Vagina (tissue), 2 donors: ENCODE results near the gene NKX6-2. TPM values are rescaled to one million over a fixed set of nuclear protein-coding genes. Genes with fewer than 3 reads are reported as not detected.
A peak's percentile ranks its signal among the peaks of the same experiment; 100 is the strongest.

Source experiments
- DNase-seq, 2 donors: peaks; one replicate each; pipeline ENCODE4 v3.0.0-alpha.2; 2017; ENCODE audit errors: extremely low spot score in 2 of 2
- H3K27ac ChIP-seq: fragments of 200-600 bp; sonication (generic); one replicate; pipeline ENCODE4 v1.5.1; 2019
- H3K27me3 ChIP-seq: fragments of 200-600 bp; sonication (generic); one replicate; pipeline ENCODE4 v1.5.1; 2019
- H3K36me3 ChIP-seq, 2 donors: fragments of 200-600 bp; sonication (generic); one replicate each; pipeline ENCODE4 v1.5.1; 2017 to 2019
- H3K4me1 ChIP-seq: fragments of 200-600 bp; sonication (generic); one replicate; pipeline ENCODE4 v1.5.1; 2019
- H3K4me3 ChIP-seq, 2 donors: fragments of 200-600 bp; sonication (generic); 1 replicate in 1 of 2; 2 replicates in 1 of 2; pipeline ENCODE4 v1.5.1; 2016 to 2019
- H3K9me3 ChIP-seq: fragments of 200-600 bp; sonication (generic); one replicate; pipeline ENCODE4 v1.5.1; 2019
- CTCF ChIP-seq, 3 experiments: fragments of 450-650 bp in 2 of 3; fragments of 200-600 bp in 1 of 3; sonication (generic) in 1 of 3; IDR thresholded peaks; one replicate each; pipeline ENCODE4 v1.5.1; 2017 to 2019; ENCODE audit warnings: antibody characterized with exemption in 3 of 3, mild to moderate bottlenecking in 2 of 3, moderate library complexity in 2 of 3
- POLR2A ChIP-seq, 2 donors: fragments of 450-650 bp; IDR thresholded peaks; one replicate each; pipeline ENCODE4 v1.6.1; 2017; ENCODE audit warnings: antibody characterized with exemption in 2 of 2, mild to moderate bottlenecking in 2 of 2, moderate library complexity in 2 of 2
- POLR2AphosphoS5 ChIP-seq, 2 donors: sonication (generic); formaldehyde crosslinking; IDR thresholded peaks; one replicate each; pipeline ENCODE4 v1.9.0; 2017; ENCODE audit warnings: antibody characterized with exemption in 2 of 2, mild to moderate bottlenecking in 2 of 2, low read depth in 1 of 2; ENCODE audit not compliant: insufficient read depth in 1 of 2
- intact Hi-C: fragments of 100-400 bp; cut with DNase I; formaldehyde crosslinking; loops from one replicate; pipeline ENCODE4 v1.15.1; 2023
- total RNA-seq: library from RNA; depleted of rRNA; stranded (reverse); fragments of >200 nt; gene quantifications from one replicate; pipeline ENCODE4 v1.2.3, GENCODE V29; 2016

NKX6-2 gene
- total RNA-seq, 1 donor from 2014 or later: 0.49 TPM

- no peak for DNase-seq
- Histone ChIP-seq H3K27ac (no peak overlapping the region), H3K4me1 (peaks cover 22% of the 10 kb centered on the region), H3K27me3 (peaks cover 5% of the 10 kb centered on the region), H3K9me3 (no peaks in the 10 kb centered on the region), H3K36me3 (no peaks in the 10 kb centered on the region), H3K4me3 (no peak overlapping the region)
- no peak for TF ChIP-seq POLR2A (IDR thresholded peaks at IDR 0.05)
- no peak for TF ChIP-seq CTCF (IDR thresholded peaks at IDR 0.05)
- no peak for TF ChIP-seq POLR2AphosphoS5 (IDR thresholded peaks at IDR 0.05; ENCODE audit: insufficient read depth in 1 of 2, low read depth in 1 of 2)
- intact Hi-C loops: no loop called here
Measured at GRCh38 chr10:132788180-132788830, 2.4 kb upstream of the NKX6-2 start.

- peaks cover 0 to 3% of the 10 kb centered on the region in 2 donors for H3K36me3 ChIP-seq
- H3K4me1 ChIP-seq: peaks cover 22% of the 10 kb centered on the region
- intact Hi-C loops: no loop called here
- H3K27me3 ChIP-seq: peaks cover 5% of the 10 kb centered on the region
- no peaks in the 10 kb centered on the region for H3K9me3 ChIP-seq
- no peak for DNase-seq
- H3K27ac ChIP-seq: no peak overlapping the region
- peak overlapping the region in 1 of 2 donors; percentile 8 for H3K4me3 ChIP-seq
- TF ChIP-seq CTCF (IDR thresholded peaks at IDR 0.05) (no peak), POLR2AphosphoS5 (IDR thresholded peaks at IDR 0.05; ENCODE audit: insufficient read depth in 1 of 2, low read depth in 1 of 2) (no peak)
Measured at GRCh38 chr10:132787495-132788179, 1.7 kb upstream of the NKX6-2 start.

- Histone ChIP-seq H3K27ac (no peak overlapping the region), H3K36me3 (peaks cover 0 to 9% of the 10 kb centered on the region in 2 donors), H3K4me1 (peaks cover 22% of the 10 kb centered on the region), H3K27me3 (peaks cover 5% of the 10 kb centered on the region), H3K4me3 (peak overlapping the region in 1 of 2 donors; percentile 8), H3K9me3 (no peaks in the 10 kb centered on the region)
- intact Hi-C loops: no loop called here
- DNase-seq: no peak
- TF ChIP-seq CTCF (IDR thresholded peaks at IDR 0.05) (no peak), POLR2AphosphoS5 (IDR thresholded peaks at IDR 0.05; ENCODE audit: insufficient read depth in 1 of 2, low read depth in 1 of 2) (no peak), POLR2A (IDR thresholded peaks at IDR 0.05) (no peak)
Measured at GRCh38 chr10:132786884-132787494, 1.0 kb upstream of the NKX6-2 start.

- peaks cover 5% of the 10 kb centered on the region for H3K27me3 ChIP-seq
- DNase-seq: no peak
- no peak for TF ChIP-seq CTCF (IDR thresholded peaks at IDR 0.05)
- no peak for TF ChIP-seq POLR2A (IDR thresholded peaks at IDR 0.05)
- TF ChIP-seq POLR2AphosphoS5 (IDR thresholded peaks at IDR 0.05; ENCODE audit: insufficient read depth in 1 of 2, low read depth in 1 of 2): no peak
- H3K27ac ChIP-seq: no peak overlapping the region
- peaks cover 0 to 14% of the 10 kb centered on the region in 2 donors for H3K36me3 ChIP-seq
- no peaks in the 10 kb centered on the region for H3K9me3 ChIP-seq
- H3K4me3 ChIP-seq: peak overlapping the region in 1 of 2 donors; percentile 8
- peaks cover 22% of the 10 kb centered on the region for H3K4me1 ChIP-seq
- intact Hi-C loops: no loop called here
Measured at GRCh38 chr10:132786476-132786883, 533 bp upstream of the NKX6-2 start.
